ENCODE measurements around the gene NCAN. TPM values are rescaled to one million over a fixed set of nuclear protein-coding genes. Genes with fewer than 3 reads are reported as not detected.

The NCAN gene
- total and polyA plus RNA-seq, 12 donors, result 0.06 to 0.42 (median 0.11) TPM; not detected in 7

DNA sequence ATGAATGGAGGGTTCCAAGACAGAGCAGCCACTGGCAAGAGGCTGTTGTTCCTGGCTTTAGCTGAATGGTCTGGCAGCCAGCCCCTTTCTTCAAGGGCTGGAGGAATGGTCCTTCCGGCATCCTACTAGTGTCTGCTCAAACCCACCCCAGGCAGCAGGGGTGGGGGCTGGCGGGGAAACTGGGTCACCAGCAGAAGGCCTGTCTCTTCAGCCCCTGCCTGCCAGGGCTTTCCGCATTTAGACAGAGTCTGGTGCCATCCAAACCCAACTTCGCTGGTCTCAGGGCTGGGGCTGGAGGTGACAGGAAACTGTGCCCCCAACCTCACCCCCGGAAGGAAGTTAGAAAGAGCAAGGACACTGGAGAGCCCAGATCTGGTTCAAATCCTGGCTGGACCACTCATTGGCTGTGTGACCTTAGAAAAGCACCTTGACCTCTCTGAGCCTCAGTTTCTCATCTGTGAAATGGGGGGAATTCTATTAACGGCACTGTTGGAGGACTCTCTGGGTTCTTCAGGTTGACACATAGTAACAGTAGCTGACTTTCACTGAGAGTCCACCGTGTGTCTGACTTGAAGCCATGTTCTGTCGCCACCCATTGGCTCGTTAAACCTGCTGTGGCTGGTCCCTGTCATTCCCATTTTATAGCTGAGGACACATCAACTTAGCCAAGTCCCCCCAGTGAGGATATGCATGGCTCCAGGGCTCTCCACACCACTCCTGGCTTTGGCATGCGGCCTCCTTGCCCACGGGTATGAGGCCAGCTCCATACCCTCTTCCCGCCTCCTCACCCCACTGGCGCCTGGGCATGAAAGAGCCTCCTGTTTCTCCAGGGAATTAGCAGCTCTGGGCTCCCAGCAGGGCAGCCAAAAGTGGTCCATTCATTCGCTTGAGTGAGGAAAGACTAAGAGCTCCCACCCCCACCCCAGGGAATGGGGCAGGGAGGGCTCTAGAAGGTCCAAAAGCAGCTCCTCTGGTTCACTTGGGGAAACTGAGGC is 6.0 kb upstream of the NCAN start:
- Histone ChIP-seq H3K27ac (no peak overlapping the region), H3K4me3 (no peak overlapping the region), H3K4me1 (replicated peaks in 1 of 2) (peaks cover 7 to 10% of the 10 kb centered on the region in 2 donors), H3K9me3 (replicated peaks in 1 of 3) (no peaks in the 10 kb centered on the region), H3K27me3 (peaks cover 11% of the 10 kb centered on the region), H3K36me3 (replicated peaks in 1 of 2) (no peaks in the 10 kb centered on the region)
- 43 to 63% (median 52%) methylated on average over 11 to 14 of the region's 14 CpGs for WGBS, 4 donors
- no peak for TF ChIP-seq POLR2A (IDR thresholded peaks at IDR 0.05)
- intact Hi-C loops (cut with DNase I), result no loop called here
- DNase-seq, result no peak

DNA sequence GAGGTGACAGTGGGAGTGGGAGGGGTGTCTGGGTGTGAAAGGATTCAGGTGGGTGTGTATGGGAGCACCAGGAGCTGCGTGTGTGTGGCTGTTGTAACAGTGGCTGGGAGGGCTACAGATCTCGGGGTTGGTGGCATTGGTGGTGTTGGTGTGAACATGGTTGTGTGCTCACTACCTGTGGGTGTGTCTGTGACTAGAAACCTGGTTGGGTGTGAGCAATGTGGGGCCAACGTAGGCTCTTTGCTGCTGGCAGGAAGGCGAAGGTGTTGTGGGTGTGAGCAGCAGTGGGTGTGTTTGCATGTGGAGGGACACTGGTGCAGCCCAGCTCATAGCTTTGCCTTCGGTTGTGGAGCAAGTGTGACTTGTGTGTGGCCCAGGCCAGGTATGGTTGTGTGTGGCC is 4.8 kb upstream of the NCAN start:
- no peak for DNase-seq
- WGBS, 4 donors, result 61 to 70% (median 66%) methylated on average over 5 of the region's 5 CpGs
- intact Hi-C loops (cut with DNase I), result no loop called here
- Histone ChIP-seq H3K4me3 (no peak overlapping the region), H3K9me3 (replicated peaks in 1 of 3) (no peaks in the 10 kb centered on the region), H3K4me1 (replicated peaks in 1 of 2) (peaks cover 7 to 10% of the 10 kb centered on the region in 2 donors), H3K27me3 (peaks cover 22% of the 10 kb centered on the region), H3K36me3 (replicated peaks in 1 of 2) (no peaks in the 10 kb centered on the region), H3K27ac (no peak overlapping the region)
- no peak for TF ChIP-seq POLR2A (IDR thresholded peaks at IDR 0.05)
- TF ChIP-seq, protein P1, sequence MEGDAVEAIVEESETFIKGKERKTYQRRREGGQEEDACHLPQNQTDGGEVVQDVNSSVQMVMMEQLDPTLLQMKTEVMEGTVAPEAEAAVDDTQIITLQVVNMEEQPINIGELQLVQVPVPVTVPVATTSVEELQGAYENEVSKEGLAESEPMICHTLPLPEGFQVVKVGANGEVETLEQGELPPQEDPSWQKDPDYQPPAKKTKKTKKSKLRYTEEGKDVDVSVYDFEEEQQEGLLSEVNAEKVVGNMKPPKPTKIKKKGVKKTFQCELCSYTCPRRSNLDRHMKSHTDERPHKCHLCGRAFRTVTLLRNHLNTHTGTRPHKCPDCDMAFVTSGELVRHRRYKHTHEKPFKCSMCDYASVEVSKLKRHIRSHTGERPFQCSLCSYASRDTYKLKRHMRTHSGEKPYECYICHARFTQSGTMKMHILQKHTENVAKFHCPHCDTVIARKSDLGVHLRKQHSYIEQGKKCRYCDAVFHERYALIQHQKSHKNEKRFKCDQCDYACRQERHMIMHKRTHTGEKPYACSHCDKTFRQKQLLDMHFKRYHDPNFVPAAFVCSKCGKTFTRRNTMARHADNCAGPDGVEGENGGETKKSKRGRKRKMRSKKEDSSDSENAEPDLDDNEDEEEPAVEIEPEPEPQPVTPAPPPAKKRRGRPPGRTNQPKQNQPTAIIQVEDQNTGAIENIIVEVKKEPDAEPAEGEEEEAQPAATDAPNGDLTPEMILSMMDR (IDR thresholded peaks at IDR 0.05), result no peak

DNA sequence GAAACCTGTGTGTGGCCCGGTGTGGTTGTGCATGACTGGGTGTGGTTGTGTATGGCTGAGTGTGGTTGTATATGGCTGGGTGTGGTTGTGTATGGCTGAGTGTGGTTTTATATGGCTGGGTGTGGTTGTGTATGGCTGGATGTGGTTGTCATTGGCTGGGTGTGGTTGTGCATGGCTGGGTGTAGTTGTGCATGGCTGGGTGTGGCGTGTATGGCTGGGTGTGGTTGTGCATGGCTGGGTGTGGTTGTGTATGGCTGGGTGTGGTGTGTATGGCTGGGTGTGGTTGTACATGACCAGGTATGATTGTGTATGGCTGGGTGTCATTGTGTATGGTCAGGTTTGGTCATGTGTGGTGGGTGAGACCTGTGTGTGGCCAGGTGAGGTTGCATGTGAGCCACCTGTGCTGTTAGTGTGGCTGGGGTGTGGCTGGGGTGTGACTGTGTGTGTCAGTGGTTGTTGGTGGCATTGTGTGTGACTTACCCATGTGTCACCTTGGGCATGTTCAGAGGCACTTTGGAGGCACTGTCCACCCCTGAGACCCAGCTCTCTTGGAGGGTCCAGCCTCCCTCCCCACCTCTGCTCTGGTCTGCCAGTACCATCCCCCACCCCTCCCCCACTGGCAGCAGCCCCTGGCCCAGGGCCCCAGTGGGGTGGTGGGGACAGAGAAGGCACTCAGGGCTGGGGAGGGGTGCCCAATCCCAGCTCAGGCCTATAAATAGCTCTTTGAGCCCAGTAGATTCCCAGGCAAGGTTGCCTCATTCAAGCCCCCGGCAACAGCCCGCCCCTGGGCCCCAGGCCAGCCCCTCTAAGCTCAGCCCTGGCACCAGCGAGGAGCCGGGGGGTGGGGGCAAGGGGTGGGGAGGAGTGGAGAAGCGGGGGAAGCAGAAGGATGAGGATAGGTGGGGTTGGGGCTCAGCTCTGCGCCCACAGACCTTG is 3.9 kb upstream of the NCAN start:
- TF ChIP-seq POLR2A (IDR thresholded peaks at IDR 0.05), result no peak
- TF ChIP-seq, protein P1 (IDR thresholded peaks at IDR 0.05), result no peak
- intact Hi-C loops (cut with DNase I), result no loop called here
- WGBS, 4 donors, result 48 to 100% (median 69%) methylated on average over 2 to 8 of the region's 8 CpGs

DNA sequence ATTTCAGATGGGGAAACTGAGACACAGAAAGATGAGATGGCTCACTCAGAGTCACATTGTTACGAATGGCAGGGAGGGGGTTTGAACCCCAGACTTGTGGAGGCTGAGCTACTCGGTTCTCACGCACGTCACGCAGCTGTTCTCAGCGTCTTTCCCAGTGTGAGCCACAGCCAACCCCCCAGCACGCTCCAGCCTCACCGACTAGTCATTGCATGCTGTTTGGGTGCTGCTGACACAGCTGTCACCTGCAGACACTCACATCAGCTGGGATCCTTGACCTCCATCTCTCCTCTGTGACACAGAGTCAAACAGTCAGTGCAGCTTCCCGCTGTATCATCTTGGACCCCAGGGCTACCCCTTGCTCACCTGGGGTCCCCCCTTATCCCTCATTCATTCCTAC is 2.4 kb upstream of the NCAN start:
- no peak for TF ChIP-seq POLR2A (IDR thresholded peaks at IDR 0.05)
- TF ChIP-seq, protein P1 (IDR thresholded peaks at IDR 0.05), result no peak
- 41 to 60% (median 51%) methylated on average over 4 to 9 of the region's 9 CpGs for WGBS, 4 donors
- H3K9me3 ChIP-seq (replicated peaks in 1 of 3), result no peaks in the 10 kb centered on the region
- intact Hi-C loops (cut with DNase I), result no loop called here
- H3K27ac ChIP-seq, result no peak overlapping the region
- DNase-seq, result no peak
- H3K4me1 ChIP-seq (replicated peaks in 1 of 2), result no peaks in the 10 kb centered on the region
- no peak overlapping the region for H3K4me3 ChIP-seq
- H3K36me3 ChIP-seq (replicated peaks in 1 of 2), result no peaks in the 10 kb centered on the region
- H3K27me3 ChIP-seq, result peaks cover 33% of the 10 kb centered on the region

More for the DNA sequence above, 3.9 kb upstream of the NCAN start:
- Histone ChIP-seq H3K4me1 (replicated peaks in 1 of 2) (peaks cover under 1 to 1% of the 10 kb centered on the region in 2 donors), H3K36me3 (replicated peaks in 1 of 2) (no peaks in the 10 kb centered on the region), H3K9me3 (replicated peaks in 1 of 3) (no peaks in the 10 kb centered on the region), H3K27ac (no peak overlapping the region), H3K4me3 (no peak overlapping the region), H3K27me3 (peaks cover 30% of the 10 kb centered on the region)
- DNase-seq, result no peak
